CD4-positive, alpha-beta T cell treated with Interleukin-15 for 1 hour (primary cell): ENCODE data around the gene SLC10A4.
"Not testable (repeated sequence)": the region's sequence is repeated elsewhere in the genome, so short reads cannot be mapped to it uniquely, and the experiment has no call there.

Experiments used
- DNase-seq: peaks from one replicate; pipeline ENCODE4 v3.0.0-alpha.2; 2020

The SLC10A4 gene, protein sequence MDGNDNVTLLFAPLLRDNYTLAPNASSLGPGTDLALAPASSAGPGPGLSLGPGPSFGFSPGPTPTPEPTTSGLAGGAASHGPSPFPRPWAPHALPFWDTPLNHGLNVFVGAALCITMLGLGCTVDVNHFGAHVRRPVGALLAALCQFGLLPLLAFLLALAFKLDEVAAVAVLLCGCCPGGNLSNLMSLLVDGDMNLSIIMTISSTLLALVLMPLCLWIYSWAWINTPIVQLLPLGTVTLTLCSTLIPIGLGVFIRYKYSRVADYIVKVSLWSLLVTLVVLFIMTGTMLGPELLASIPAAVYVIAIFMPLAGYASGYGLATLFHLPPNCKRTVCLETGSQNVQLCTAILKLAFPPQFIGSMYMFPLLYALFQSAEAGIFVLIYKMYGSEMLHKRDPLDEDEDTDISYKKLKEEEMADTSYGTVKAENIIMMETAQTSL

DNA sequence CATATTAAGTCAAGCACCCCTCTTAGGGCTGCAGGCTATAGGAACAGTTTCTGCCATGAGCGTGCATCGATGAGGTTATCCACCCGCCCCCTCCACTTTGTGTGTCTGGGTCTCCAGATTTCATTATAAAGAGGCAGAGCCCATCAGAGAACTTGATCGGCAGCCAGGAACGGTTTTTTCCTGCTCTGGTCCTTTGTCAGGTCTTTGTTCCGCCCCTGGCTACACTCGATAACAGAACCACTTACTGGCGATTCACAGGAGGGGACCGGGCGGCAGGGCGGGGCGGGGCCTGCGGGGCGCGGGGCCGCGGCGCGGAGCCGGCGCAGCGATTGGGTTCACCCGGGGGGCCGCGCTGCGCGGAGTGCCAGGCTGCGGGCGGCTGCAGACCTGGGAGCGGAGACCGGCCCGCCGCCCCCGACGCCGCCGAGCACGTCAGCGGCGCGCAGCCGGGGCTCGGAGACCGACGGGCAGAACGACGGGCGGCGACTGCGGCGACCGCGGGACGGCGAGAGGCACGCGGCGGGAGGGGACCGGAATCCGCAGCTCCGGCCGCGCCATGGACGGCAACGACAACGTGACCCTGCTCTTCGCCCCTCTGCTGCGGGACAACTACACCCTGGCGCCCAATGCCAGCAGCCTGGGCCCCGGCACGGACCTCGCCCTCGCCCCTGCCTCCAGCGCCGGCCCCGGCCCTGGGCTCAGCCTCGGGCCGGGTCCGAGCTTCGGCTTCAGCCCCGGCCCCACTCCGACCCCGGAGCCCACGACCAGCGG is at the start of gene SLC10A4:
Gene SLC10A4 (plus strand): TSS at position 338 of the 771 bp plus-strand sequence. CDS start 219 bp downstream, at position 557.
- no peak for DNase-seq

DNA sequence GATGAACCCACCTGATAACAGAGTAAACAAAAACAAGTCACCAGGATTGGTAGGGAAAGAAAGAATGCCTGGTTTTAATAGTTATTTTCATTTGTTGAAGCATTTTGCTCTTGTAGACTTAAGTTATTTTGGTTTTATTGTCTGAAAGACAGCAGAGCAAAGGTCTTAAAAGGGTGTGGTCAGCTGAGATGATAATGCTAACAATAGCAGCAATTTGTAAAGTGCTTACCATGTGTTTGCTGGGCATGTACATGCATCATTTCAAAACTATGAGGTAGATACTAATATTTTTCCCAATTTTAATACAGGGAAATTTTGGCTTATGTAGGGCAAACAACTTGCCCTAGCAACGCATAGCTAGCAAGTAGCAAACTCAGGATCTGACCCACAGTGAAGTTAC is 46.8 kb upstream of the SLC10A4 start:
- no peak for DNase-seq

DNA sequence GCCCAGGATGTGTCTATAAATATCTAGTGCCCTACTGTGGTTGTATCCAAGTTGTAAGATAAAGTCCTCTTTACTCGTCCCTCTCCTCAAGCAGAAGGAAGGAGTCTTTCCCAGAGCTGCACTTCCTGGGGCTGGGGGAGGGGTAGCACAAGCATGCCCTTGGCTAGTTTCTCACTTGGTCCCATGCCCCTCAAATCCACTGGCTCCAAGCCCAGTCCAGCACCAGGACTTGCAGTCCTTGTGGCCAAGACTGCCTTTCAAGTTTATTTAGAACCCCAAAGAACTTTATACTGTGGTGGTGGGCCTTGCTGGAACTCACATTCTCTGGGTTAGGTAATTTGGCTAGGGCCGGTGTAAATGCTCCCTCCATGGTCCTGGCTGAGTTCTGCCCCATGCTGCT is 43.2 kb upstream of the SLC10A4 start:
- DNase-seq: no peak

DNA sequence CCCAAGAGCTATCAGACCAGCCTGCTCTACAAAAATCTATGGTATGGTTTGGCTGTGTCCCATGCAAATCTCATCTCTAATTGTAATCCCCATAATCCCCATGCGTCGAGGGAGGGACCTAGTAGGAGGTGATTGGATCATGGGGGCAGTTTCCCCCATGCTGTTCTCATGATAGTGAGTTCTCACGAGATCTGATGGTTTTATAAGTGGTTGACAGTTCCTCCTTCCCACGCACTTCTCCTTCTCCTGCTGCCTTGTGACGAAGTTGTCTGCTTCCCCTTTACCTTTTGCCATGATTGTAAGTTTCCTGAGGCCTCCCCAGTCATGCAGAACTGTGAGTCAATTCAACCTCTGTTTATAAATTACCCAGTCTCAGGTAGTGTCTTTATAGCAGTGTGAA is 42.2 kb upstream of the SLC10A4 start:
- DNase-seq: not testable (repeated sequence)

DNA sequence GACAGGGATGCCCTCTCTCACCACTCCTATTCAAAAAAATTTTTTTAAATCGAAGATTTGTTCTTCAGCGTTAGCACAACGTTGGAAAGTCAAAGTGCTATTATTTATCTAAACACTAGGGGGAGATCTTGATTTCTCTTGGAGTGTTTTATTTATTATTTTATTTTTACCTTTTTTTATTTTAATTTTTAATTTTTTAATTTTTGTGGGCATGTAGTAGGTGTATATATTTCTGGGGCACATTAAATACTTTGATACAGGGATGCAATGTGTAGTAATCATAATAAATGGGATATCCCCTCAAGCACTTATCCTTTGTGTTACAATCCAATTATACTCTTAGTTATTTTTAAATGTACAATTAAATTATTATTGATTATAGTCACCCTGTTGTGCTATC is 37.4 kb upstream of the SLC10A4 start:
- DNase-seq: no peak

DNA sequence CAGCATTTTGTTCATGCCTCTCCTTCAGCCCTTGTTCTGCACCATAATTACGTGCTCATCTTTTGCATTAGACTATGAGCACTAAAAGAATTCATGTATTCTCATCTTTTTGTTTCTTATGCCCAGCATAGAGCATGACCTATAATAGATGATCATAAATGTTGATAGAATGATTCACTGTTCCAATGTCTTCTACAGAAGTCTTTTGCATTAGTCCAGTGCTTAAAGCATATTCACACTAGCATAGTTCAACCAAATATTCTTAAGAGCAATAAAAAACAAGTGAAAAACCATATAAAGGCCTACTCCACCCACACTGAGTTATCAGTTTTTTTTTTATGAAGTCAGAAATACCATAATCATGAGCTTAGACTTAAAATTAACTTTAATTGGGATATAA is 36.5 kb upstream of the SLC10A4 start:
- no peak for DNase-seq

DNA sequence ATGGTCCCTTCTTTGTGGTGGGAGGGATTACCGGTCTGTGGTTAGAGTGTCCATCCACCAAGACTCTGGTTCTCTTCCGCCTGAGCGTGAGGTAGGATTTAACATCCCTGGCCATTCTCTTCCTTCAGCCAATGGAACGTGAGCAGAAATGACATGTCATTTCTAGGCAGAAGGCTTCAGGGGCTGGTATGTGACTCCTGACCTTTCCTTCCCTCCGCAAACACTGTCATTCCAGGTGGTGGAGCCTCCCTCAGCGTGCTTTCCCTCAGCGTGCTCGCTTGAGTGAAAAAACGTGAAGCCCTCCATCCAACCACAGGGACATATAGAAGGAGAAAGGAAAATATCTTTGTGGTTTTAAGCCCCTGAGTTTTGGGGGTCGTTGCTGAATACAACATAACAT is 34.0 kb upstream of the SLC10A4 start:
- no peak for DNase-seq

DNA sequence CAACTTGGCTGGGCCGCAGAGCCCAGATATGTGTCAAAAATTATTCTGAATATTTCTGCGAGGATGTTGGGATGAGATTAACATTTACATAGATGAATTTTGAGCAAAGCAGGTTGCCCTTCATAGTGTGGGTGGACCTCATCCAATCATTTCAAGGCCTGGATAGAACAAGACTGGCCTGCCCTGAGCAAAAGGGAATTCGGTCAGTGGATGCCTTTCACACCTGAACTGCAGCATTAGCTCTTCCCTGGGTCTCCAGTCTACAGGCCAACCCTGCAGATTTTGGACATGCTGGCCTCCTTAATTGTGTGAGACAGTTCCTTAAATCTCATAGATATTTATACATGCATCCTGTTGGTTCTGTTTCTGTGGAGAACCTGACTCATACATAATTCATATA is 32.4 kb upstream of the SLC10A4 start:
- no peak for DNase-seq

DNA sequence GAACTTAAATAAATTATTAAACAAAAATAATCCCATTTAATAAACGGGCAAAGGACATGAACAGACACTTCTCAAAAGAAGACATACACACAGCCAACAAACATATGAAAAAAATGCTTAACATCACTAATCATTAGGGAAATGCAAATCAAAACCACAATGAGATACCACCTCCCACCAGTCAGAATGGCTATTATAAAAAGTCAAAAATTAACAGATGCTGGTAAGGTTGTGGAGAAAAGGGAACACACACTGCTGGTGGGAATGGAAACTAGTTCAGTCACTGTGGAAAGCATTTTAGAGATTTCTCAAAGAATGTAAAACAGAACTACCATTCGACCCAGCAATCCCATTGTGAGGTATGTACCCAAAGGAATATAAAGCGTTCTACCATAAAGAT is 31.5 kb upstream of the SLC10A4 start:
- DNase-seq: not testable (repeated sequence)

DNA sequence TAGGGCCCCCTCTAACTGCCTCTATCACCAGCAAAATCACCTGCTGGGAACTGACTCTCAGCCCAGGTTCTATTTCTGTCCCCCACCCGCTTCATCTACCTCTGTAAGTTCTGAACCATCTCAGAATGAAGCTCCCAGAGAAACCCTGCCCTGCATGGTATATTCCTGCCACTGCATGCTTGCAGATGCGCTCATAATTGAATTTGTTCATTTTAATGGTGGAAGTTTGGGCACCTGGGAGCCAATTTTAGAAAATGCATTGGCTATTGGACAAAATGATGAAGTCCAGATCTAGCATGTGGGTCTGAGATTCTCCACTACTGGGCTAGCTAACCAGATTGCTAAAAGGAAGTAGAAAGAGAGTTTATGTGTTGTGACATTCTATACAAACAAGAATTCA is 28.6 kb upstream of the SLC10A4 start:
- no peak for DNase-seq

DNA sequence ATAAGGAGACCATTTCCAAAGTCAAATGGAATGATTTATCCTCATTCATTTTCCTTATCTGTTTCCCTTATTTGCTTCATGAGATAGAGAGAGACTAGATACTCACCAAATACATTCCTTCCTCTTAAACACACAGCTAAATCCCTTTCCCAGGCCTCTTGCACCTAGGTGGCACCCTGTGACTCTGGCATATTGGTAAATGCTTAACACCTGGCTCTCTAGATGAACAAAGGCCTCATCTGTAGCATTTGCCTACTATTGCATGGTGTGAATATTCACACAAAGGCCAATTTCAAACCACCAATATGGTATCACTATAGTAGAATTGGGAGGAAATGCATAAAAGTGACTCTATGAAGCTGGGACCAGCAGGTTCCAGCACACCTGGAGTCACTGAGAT is 22.1 kb upstream of the SLC10A4 start:
- DNase-seq: no peak

DNA sequence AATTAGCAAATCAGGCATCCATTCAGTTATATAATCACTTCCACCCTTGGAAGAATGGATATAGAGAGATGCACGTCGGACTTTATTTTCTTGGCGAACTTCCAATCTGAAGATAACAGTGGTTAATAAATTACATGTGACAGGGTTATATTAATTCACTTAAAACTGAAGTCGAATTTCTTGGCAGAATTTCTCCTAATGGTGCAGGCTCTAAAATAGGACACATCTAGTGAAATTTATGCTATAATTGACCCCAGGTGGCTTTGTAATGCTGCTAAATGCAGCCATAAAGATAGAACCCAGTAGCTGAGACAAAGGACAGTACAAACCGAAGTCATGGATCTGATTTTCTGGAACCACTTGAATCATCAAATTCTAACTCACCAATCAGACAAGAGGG is 20.8 kb upstream of the SLC10A4 start:
- DNase-seq: no peak

DNA sequence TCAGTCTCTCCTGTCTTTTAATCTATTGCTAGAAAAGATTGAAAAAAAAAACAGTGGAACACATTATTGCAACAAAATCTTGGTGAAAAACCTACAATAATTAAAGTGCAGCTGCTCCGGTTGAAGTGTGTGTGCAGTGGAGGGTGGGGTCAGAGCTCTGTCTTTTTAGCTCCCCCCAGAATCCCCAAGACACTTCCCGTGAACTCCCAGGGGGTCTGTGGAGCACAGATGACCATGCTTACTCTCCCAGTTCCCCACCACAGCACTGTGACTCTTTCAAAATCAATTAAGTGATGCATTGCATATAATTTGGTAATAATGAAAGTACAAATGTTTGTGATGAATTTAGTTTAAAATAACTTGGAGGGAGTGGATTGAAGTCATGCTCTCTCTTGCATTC is 15.7 kb upstream of the SLC10A4 start:
- no peak for DNase-seq

DNA sequence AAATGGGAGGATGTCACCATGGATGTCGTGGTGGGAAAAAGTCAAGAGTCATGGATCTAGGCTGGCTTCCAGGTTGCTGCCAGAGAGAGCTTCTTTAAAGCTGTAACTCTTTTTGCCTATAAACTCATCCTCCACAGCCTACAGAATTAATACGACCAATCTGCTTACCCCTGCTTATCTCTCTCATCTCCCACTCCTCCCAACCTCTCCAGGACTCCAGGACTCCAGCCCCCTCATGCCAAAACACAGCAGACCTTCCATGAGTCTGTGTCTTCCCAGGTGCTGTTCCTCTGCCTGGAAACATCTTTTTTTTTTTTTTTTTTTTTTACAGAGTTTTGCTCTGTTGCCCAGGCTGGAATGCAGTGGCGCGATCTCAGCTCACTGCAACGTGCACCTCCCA is 15.3 kb upstream of the SLC10A4 start:
- no peak for DNase-seq

DNA sequence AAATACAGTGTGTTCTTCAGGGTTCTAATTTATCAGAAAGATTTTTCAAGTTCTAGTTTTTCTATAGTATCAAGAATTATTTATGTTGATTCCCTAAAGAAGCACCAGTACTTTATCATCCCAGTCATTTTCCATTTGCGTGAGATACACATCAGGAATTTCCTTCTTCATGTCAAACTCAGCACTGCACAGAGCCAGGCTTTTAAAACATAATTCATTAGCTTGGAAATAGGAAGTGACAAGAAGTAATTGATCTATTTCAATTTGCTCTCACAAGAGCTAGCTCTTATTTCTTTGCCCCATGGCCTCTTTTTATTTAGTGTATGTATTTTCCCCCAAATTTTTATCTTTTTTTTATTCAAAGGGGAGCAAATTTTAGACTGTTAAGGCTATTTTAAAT is 13.0 kb upstream of the SLC10A4 start:
- DNase-seq: no peak

DNA sequence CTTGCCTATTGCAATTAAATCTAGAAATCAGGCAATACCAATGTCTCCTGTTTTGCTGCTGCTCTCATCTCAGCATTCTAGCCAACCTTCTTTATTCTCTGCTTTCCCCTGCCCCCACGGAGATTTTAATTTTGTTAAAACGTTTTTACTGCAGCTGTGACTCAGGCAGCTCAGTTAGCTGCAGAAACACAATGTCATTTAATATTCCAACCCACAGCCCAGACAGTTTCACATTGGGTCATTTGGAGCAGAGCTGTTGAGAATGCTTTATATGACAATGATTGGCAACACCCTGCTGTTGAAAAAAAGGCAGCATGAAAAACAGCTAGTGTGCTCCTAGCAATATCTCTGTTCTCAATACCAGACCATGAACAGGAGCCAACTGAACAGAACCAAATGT is 12.6 kb upstream of the SLC10A4 start:
- DNase-seq: no peak

DNA sequence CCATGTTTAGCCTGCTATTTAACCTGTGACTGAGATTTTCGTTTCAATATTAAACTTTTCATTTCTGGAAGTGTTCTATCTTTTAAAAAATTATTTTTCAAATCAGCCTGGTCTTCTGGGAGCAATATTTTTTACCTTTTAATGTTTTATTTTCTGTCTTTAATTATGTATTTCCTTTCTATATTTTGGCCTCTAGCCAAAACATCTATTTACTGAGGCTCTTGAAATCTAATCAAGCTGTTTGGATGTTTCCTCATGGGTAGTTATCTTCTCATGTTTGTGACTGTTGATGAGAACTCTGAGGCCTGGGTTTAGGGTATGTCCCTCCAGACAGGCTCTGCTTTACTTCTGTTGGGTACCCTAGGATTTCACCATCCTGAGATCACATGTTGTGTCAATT is 10.3 kb upstream of the SLC10A4 start:
- DNase-seq: no peak

DNA sequence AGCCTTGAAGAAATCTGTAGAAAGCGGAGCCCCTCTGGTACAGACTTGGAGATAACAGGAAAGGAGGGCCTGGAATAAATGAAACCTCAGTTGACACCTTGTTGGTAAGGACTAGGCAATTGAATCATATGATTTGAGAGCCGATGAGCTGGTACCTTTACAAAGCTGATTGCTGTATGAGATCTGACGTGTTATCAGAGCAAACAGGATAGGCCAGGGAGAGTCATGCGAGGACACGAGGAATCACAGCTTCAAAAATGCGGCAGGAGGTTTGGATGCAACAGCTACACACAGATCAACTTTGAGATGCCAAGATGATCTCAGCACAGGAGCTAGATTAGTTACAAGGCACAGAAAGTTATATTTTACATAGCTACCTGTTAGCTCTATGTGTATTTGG is 7.4 kb upstream of the SLC10A4 start:
- DNase-seq: no peak

DNA sequence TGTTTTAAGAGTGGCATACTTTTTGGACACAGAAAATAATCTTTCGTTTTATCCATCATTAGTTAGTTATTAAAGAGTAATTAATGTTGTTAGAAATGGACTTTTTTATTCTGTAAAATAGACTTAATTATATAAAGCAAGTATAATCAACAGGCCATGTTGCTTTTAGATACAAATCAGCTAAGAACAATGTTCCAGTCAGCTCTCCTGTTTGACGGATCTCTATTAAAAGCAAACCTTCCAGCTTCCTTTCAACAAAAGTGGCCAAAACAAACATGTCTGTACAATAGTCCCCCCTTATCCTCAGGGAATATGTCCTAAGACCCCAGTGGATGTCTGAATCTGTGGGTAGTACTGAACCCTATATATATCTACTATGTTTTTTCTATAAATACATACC is 4.9 kb upstream of the SLC10A4 start:
- DNase-seq: no peak

DNA sequence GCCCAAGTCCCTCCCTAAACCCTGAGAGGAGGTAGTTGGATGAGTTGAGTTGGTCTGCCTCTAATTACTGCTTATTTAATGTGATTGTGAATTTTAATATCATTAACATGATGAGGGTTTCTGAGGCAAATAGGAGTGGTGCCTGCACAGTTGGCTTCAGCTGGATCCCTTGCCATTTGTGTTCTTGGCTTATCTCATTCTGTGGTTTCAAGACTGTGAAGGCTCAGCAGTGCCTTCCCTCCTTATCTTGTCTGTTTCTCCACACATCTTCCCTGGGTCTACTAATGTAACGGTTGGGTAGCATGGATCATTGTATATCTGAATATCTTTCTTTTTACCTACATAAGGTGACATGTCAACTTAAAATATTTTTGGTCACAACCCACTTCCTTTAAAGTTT is 1.6 kb upstream of the SLC10A4 start:
- no peak for DNase-seq

DNA sequence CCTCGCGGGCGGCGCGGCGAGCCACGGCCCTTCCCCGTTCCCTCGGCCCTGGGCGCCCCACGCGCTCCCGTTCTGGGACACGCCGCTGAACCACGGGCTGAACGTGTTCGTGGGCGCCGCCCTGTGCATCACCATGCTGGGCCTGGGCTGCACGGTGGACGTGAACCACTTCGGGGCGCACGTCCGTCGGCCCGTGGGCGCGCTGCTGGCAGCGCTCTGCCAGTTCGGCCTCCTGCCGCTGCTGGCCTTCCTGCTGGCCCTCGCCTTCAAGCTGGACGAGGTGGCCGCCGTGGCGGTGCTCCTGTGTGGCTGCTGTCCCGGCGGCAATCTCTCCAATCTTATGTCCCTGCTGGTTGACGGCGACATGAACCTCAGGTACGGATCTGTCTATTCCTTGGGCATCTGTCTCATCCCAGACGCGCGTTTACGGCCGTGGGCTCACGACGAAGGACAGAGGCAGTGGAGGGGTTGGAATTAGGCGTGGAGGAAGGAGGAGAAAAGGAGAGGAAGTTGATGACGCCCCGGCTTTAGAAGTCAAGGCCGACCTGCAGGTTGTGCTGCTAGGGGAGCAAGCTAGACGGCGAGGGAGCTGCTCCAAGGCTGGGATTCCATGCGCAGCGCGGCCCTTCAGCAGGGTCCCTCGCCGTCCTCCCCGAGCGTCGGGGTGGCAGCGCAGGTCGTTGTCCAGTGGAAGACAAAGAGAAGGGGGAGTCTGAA is 792 bp downstream of the SLC10A4 start:
- no peak for DNase-seq

DNA sequence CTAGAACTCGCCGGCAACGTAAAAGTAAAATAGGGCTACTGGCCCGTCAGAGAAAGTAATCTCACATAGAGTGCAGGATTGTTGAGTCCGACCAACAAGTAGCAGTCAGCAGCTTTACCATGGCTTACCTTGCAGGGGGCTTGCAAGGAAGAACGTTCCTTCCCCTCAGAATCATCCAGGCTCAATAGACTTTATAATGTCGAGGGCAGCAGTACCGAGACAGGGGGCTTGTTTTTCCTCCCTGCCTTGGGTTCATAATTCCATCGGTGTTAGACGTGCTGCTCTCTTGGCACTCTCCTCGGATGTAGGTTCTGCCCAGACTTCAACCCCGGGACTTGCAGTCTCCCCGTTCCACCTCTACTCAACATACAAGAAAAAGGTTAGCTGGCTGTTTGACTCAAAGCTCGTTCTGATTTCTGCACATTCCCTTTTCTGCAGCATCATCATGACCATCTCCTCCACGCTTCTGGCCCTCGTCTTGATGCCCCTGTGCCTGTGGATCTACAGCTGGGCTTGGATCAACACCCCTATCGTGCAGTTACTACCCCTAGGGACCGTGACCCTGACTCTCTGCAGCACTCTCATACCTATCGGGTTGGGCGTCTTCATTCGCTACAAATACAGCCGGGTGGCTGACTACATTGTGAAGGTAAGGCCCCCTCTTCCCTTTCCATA is 1.5 kb downstream of the SLC10A4 start:
- no peak for DNase-seq

DNA sequence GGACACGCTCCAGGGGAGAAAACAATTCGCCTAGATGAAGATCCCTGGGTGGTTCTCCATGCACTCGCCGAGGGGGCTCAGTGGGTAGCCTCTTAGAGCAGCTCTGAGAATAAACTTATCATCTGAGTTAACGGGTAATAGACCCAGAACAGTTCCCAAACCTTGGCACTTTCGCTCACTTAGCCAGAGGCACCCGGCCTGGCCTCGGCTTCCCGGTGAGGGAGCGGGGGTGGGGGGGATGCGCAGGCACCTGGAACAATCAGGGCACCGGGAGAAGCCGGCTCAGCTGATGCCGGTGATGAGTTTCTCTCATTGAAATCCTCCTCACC is 6.5 kb downstream of the SLC10A4 start:
- DNase-seq: no peak
